Metanephros (tissue), 2 donors: ENCODE results near the gene MATCAP1. TPM values are rescaled to one million over a fixed set of nuclear protein-coding genes. Genes with fewer than 3 reads are reported as not detected.
A peak's percentile ranks its signal among the peaks of the same experiment; 100 is the strongest.

Experiments
- small RNA-seq: library from RNA; depleted of rRNA; stranded (forward); fragments of <200 nt; gene quantifications from one replicate; pipeline ENCODE3, GENCODE V24; 2014; ENCODE audit warnings: low replicate concordance
- total RNA-seq: library from RNA; depleted of rRNA; stranded (reverse); fragments of >200 nt; gene quantifications from one replicate; pipeline ENCODE4 v1.2.3, GENCODE V29; 2014

MATCAP1 gene
- total RNA-seq: 50.2 TPM

GRCh38 chr16:67183627-67184452, at the start of gene MATCAP1:
MATCAP1 (minus strand) TSS chr16:67183963; CDS start chr16:67180610, 3,353 bp downstream.

GRCh38 chr16:67226804-67227566, 43.2 kb upstream of the MATCAP1 start, which contains the start of gene TMEM208:
TMEM208 (plus strand) TSS chr16:67227130; CDS start chr16:67227219, 89 bp downstream.

GRCh38 chr16:67199011-67199807, 15.4 kb upstream of the MATCAP1 start, which contains the start of gene ELMO3:
ELMO3 (plus strand) TSS chr16:67199131; CDS start chr16:67199327, 196 bp downstream.

GRCh38 chr16:67191995-67192681, 8.4 kb upstream of the MATCAP1 start, which contains the start of gene E2F4:
E2F4 (plus strand) TSS chr16:67192155; CDS start chr16:67192228, 73 bp downstream.

GRCh38 chr16:67190041-67190440, 6.3 kb upstream of the MATCAP1 start, which contains the start of gene EXOC3L1:
EXOC3L1 (minus strand) TSS chr16:67190136; CDS start chr16:67189676, 460 bp downstream.

GRCh38 chr16:67170168-67170948, 13.4 kb downstream of the MATCAP1 start, which contains the start of gene NOL3:
NOL3 (plus strand) TSS chr16:67170538.

GRCh38 chr16:67164599-67165061, 19.1 kb downstream of the MATCAP1 start, which contains the start of gene HSF4:
HSF4 (plus strand) TSS chr16:67164745; CDS start chr16:67164812, 67 bp downstream.

GRCh38 chr16:67150833-67151396, 32.8 kb downstream of the MATCAP1 start, which contains the start of gene B3GNT9:
B3GNT9 (minus strand) TSS chr16:67150998; CDS start chr16:67150485, 513 bp downstream.

Small RNAs within 50 kb of the gene (small RNA-seq; reads per million reads assigned to genes)
- 9.1 reads per million, percentile 95 among the genes with 10 or more reads in this experiment for gene MIR328

Other genes with a start within 250 kb of the MATCAP1 start
- gene CIAO2B, start 249.6 kb downstream of the MATCAP1 start, total RNA-seq: 77.7 TPM
- gene CES2, start 248.4 kb downstream of the MATCAP1 start, total RNA-seq: 35.0 TPM
- gene CES3, start 222.7 kb downstream of the MATCAP1 start, total RNA-seq: 3.1 TPM
- 6.5 TPM for gene CES4A, start 195.4 kb downstream of the MATCAP1 start, total RNA-seq
- gene CBFB, start 154.8 kb downstream of the MATCAP1 start, total RNA-seq: 69.7 TPM
- gene PHAF1, start 74.0 kb downstream of the MATCAP1 start, total RNA-seq: 26.0 TPM
- 21.1 TPM for gene B3GNT9, start 33.0 kb downstream of the MATCAP1 start, total RNA-seq
- gene TRADD, start 24.1 kb downstream of the MATCAP1 start, total RNA-seq: 9.1 TPM
- 4.6 TPM for gene FBXL8, start 24.0 kb downstream of the MATCAP1 start, total RNA-seq
- gene HSF4, start 19.2 kb downstream of the MATCAP1 start, total RNA-seq: 5.6 TPM
- gene NOL3, start 13.4 kb downstream of the MATCAP1 start, total RNA-seq: 9.5 TPM
- 11.6 TPM for gene EXOC3L1, start 6.2 kb upstream of the MATCAP1 start, total RNA-seq
- 42.3 TPM for gene E2F4, start 8.2 kb upstream of the MATCAP1 start, total RNA-seq
- 6.3 TPM for gene ELMO3, start 15.2 kb upstream of the MATCAP1 start, total RNA-seq
- gene TMEM208, start 43.2 kb upstream of the MATCAP1 start, total RNA-seq: 16.5 TPM
- gene FHOD1, start 63.5 kb upstream of the MATCAP1 start, total RNA-seq: 29.9 TPM
- 3.6 TPM for gene SLC9A5, start 65.0 kb upstream of the MATCAP1 start, total RNA-seq
- gene PLEKHG4, start 95.6 kb upstream of the MATCAP1 start, total RNA-seq: 41.7 TPM
- gene KCTD19, start 142.8 kb upstream of the MATCAP1 start, total RNA-seq: 0.47 TPM
- gene LRRC36, start 142.9 kb upstream of the MATCAP1 start, total RNA-seq: 4.9 TPM
- gene TPPP3, start 209.5 kb upstream of the MATCAP1 start, total RNA-seq: 38.6 TPM
- 14.5 TPM for gene ZDHHC1, start 232.5 kb upstream of the MATCAP1 start, total RNA-seq
- 198 TPM for gene HSD11B2, start 247.2 kb upstream of the MATCAP1 start, total RNA-seq